Neural crest cell (in vitro differentiated cells): ENCODE measurements around the gene GPR37. TPM values are rescaled to one million over a fixed set of nuclear protein-coding genes. Genes with fewer than 3 reads are reported as not detected.

Experiments used
- DNase-seq: peaks from one replicate; pipeline ENCODE4 v3.0.0; 2021; ENCODE audit warnings: low read depth, mixed read lengths, low spot score
- H3K27ac Mint-ChIP-seq: one replicate; pipeline ENCODE4 v1.8.0; 2021; ENCODE audit warnings: mild to moderate bottlenecking, mixed read lengths; ENCODE audit not compliant: unreplicated experiment
- H3K27me3 Mint-ChIP-seq: 2 replicates; pipeline ENCODE4 v1.8.0; 2021; ENCODE audit warnings: low read depth, mild to moderate bottlenecking, mixed read lengths
- H3K36me3 Mint-ChIP-seq: 2 replicates; pipeline ENCODE4 v1.8.0; 2021; ENCODE audit warnings: low read depth, mild to moderate bottlenecking, mixed read lengths
- H3K4me1 Mint-ChIP-seq: 2 replicates; pipeline ENCODE4 v1.8.0; 2021; ENCODE audit warnings: mixed read lengths
- H3K4me3 Mint-ChIP-seq: one replicate; pipeline ENCODE4 v1.8.0; 2021; ENCODE audit warnings: mild to moderate bottlenecking, mixed read lengths
- H3K9me3 Mint-ChIP-seq: 2 replicates; pipeline ENCODE4 v1.8.0; 2021; ENCODE audit warnings: mixed read lengths
- total RNA-seq: library from RNA; stranded (reverse); gene quantifications from 2 replicates; pipeline ENCODE4 v1.2.1, GENCODE V29; 2021
- TF ChIP-seq, protein P1 (sequence below): fragments of 200-600 bp; sonication (generic); conservative IDR thresholded peaks from 2 replicates; pipeline ENCODE4 v1.5.0; 2021; ENCODE audit warnings: antibody characterized with exemption, mild to moderate bottlenecking

The GPR37 gene
- total RNA-seq, 1 donor from 2014 or later = 4.9 TPM

DNA sequence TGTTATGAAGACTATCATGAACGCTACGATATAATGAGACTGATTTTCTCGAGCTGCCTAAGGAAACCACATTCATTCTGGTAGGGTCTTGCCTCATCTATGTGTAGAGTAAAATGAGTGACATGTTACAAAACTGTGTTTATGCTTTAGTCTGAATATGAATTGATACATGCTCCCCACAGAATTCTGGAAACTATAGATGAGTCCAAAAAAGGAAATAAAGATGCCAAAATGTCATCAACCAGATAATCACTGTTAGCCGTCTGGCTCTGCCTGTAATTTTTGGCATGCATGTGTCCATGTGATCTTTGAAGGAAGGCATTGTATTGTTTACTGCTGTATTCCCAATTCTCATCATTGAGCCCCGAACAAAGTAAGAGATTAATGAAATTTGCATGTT lies 42.6 kb upstream of the GPR37 start:
- Mint-ChIP-seq H3K27me3 (no peaks in the 10 kb centered on the region), H3K4me1 (peaks cover 18% of the 10 kb centered on the region), H3K27ac (no peak overlapping the region), H3K4me3 (no peak overlapping the region), H3K36me3 (no peaks in the 10 kb centered on the region), H3K9me3 (peaks cover 4% of the 10 kb centered on the region)
- TF ChIP-seq, protein P1, sequence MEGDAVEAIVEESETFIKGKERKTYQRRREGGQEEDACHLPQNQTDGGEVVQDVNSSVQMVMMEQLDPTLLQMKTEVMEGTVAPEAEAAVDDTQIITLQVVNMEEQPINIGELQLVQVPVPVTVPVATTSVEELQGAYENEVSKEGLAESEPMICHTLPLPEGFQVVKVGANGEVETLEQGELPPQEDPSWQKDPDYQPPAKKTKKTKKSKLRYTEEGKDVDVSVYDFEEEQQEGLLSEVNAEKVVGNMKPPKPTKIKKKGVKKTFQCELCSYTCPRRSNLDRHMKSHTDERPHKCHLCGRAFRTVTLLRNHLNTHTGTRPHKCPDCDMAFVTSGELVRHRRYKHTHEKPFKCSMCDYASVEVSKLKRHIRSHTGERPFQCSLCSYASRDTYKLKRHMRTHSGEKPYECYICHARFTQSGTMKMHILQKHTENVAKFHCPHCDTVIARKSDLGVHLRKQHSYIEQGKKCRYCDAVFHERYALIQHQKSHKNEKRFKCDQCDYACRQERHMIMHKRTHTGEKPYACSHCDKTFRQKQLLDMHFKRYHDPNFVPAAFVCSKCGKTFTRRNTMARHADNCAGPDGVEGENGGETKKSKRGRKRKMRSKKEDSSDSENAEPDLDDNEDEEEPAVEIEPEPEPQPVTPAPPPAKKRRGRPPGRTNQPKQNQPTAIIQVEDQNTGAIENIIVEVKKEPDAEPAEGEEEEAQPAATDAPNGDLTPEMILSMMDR = no peak
- DNase-seq = no peak

DNA sequence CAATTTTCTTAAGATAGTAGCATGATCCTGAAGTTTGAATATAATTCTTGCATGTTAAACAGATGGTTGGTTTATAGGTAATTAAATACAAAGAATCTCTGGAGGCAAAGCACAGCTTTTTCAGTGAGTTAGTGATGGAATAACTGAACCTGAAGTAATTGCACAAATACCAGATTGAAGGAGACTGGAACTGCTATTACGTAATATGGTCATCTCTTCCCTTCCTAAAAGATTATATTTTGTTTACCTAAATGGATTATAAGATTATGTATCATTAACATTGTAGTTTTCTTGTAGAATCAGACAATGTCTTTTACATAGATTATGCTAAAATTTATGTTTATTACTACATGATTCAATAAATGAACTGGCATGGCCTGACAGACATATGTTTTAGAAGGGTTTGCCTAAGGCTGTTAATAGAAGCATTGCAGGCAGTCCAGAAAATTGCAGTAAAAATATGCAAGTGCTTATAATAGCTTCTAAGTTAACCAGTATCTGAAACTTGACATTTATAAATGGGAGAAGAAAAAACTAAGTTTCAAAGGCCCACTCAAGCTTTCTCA lies 35.8 kb upstream of the GPR37 start:
- Mint-ChIP-seq H3K27me3 (no peaks in the 10 kb centered on the region), H3K27ac (no peak overlapping the region), H3K4me1 (no peaks in the 10 kb centered on the region), H3K4me3 (no peak overlapping the region), H3K36me3 (no peaks in the 10 kb centered on the region), H3K9me3 (no peaks in the 10 kb centered on the region)
- DNase-seq = no peak
- TF ChIP-seq, protein P1 = no peak

DNA sequence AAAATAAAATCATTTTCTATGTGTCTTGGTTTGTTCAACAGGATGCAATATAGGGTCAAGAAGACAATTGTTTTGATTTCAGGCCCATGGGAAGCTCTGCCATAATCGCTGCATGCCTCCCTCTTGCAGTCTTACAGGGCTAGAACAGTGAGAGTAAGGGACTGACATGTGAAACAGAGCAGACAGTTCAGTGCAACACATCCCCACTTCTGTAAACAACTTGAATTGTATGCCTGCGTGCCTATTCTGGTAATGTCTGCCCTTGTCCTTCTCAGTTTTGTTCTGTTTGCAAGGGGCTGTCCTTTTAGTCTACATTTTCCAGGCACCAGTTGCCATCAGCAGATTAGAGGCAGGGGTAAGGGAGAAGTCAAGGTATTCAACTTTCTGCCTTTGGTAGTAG lies 34.8 kb upstream of the GPR37 start:
- Mint-ChIP-seq H3K36me3 (peaks cover 3% of the 10 kb centered on the region), H3K4me1 (no peaks in the 10 kb centered on the region), H3K4me3 (no peak overlapping the region), H3K27me3 (no peaks in the 10 kb centered on the region), H3K27ac (no peak overlapping the region), H3K9me3 (no peaks in the 10 kb centered on the region)
- TF ChIP-seq, protein P1 = no peak
- DNase-seq = no peak

DNA sequence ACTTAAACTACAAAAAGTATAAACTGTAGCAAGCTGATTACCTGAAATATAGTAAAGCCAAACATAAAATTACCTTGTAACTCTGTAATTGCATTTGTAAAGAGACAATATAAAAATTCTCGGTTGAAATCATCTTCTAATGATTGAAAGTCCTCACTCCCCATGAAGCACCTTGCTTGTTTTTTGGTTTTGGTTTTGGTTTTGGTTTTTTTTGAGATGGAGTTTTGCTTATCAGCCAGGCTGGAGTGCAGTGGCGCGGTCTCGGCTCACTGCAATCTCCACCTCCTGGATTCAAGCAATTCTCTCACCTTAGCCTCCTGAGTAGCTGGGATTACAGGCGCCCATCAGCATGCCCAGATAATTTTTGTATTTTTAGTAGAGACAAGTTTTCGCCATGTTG lies 33.9 kb upstream of the GPR37 start:
- no peaks in the 10 kb centered on the region for H3K27me3 Mint-ChIP-seq
- no peaks in the 10 kb centered on the region for H3K9me3 Mint-ChIP-seq
- no peak overlapping the region for H3K4me3 Mint-ChIP-seq
- DNase-seq = no peak
- H3K36me3 Mint-ChIP-seq = peaks cover 3% of the 10 kb centered on the region
- TF ChIP-seq, protein P1 = no peak
- no peaks in the 10 kb centered on the region for H3K4me1 Mint-ChIP-seq
- H3K27ac Mint-ChIP-seq = no peak overlapping the region

DNA sequence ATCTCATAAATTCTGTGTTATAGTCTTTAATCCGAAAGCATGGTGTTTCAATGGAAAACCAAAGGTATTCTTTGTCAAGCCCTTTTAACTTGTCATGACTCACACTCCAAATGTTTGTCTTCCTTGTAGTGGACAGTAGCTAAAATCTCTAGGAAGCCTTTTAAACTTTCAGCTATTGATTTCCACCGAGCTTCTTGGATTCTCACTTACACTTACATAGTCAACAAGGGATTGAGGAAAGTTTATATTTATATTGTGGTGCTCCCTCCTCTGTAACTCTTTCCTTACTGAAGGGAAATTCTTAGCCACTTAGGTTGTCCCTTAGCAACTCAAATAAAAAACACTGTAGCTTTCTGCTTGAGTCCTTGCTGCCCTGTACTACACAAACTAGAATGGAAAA lies 31.2 kb upstream of the GPR37 start:
- Mint-ChIP-seq H3K4me1 (no peaks in the 10 kb centered on the region), H3K27ac (no peak overlapping the region), H3K9me3 (no peaks in the 10 kb centered on the region), H3K4me3 (no peak overlapping the region), H3K36me3 (peaks cover 3% of the 10 kb centered on the region), H3K27me3 (no peaks in the 10 kb centered on the region)
- DNase-seq = no peak
- TF ChIP-seq, protein P1 = no peak
